HG02763 (cell line): Measurements from ENCODE around the gene RNF8.

Source experiments
- ATAC-seq: cut with Tn5 transposase; IDR thresholded peaks from one replicate; pipeline ENCODE4 v1.9.1; 2021; ENCODE audit warnings: mild to moderate bottlenecking, moderate library complexity; ENCODE audit not compliant: unreplicated experiment

Gene RNF8

GRCh38 chr6:37357288-37357687 is 3.5 kb downstream of the RNF8 start:
- ATAC-seq, result no peak

GRCh38 chr6:37357860-37358259 is 4.1 kb downstream of the RNF8 start:
- no peak for ATAC-seq

GRCh38 chr6:37359039-37359438 is 5.3 kb downstream of the RNF8 start:
- ATAC-seq, result no peak

- no peak for ATAC-seq
Measured at GRCh38 chr6:37362101-37362828, 8.5 kb downstream of the RNF8 start.

- ATAC-seq, result no peak
Measured at GRCh38 chr6:37365791-37366190, 12.0 kb downstream of the RNF8 start.

- no peak for ATAC-seq
Measured at GRCh38 chr6:37366910-37367309, 13.1 kb downstream of the RNF8 start.

GRCh38 chr6:37368961-37369320 is 15.2 kb downstream of the RNF8 start:
- no peak for ATAC-seq

GRCh38 chr6:37369321-37370201 is 15.8 kb downstream of the RNF8 start:
- ATAC-seq, result no peak

GRCh38 chr6:37371154-37372083 is 17.6 kb downstream of the RNF8 start:
- no peak for ATAC-seq

- no peak for ATAC-seq
Measured at GRCh38 chr6:37372116-37372515, 18.3 kb downstream of the RNF8 start.

GRCh38 chr6:37373822-37374471 is 20.2 kb downstream of the RNF8 start:
- ATAC-seq, result no peak

GRCh38 chr6:37375376-37375775 is 21.6 kb downstream of the RNF8 start:
- ATAC-seq, result no peak

GRCh38 chr6:37376078-37376743 is 22.4 kb downstream of the RNF8 start:
- ATAC-seq, result no peak

GRCh38 chr6:37381579-37381978 is 27.8 kb downstream of the RNF8 start:
- ATAC-seq, result no peak

GRCh38 chr6:37382994-37383765 is 29.4 kb downstream of the RNF8 start:
- no peak for ATAC-seq

- ATAC-seq, result no peak
Measured at GRCh38 chr6:37388578-37388977, 34.8 kb downstream of the RNF8 start.

- ATAC-seq, result no peak
Measured at GRCh38 chr6:37389857-37390256, 36.1 kb downstream of the RNF8 start.

- no peak for ATAC-seq
Measured at GRCh38 chr6:37391120-37391519, 37.3 kb downstream of the RNF8 start.

- ATAC-seq, result no peak
Measured at GRCh38 chr6:37392821-37393220, 39.0 kb downstream of the RNF8 start.
